ENCODE measurements around the gene SLC8A3. TPM values are rescaled to one million over a fixed set of nuclear protein-coding genes. Genes with fewer than 3 reads are reported as not detected.
A peak's percentile ranks its signal among the peaks of the same experiment; 100 is the strongest.

Gene SLC8A3
- total and polyA plus RNA-seq, 9 of the 15 experiments (the other 6 are each of a cell fraction or from before 2014, with no cell fraction given) = not detected

GRCh38 chr14:70020352-70021170, 168.2 kb downstream of the SLC8A3 start:
- POLR2A ChIA-PET = interaction anchor here (0.6 to 1.1 kb wide), 2 partner anchors 8 to 107 kb away, joined by 3 to 4 read pairs; no protein-coding TSS in a partner anchor
- in situ Hi-C loops (cut with MboI) = loop anchor here (10.0 kb wide), 2 partner anchors 206 to 286 kb away; no protein-coding TSS in a partner anchor
- 6% methylated on average over 6 of the region's 8 CpGs for WGBS (ENCODE audit: insufficient coverage, low coverage, missing lambda C conversion rate)

More at GRCh38 chr14:70020352-70021170, 168.2 kb downstream of the SLC8A3 start:
- Histone ChIP-seq H3K9me1 (ENCODE audit: control insufficient read depth, insufficient read depth, low read length) (no peaks in the 10 kb centered on the region), H3K4me1 (replicated peaks in 1 of 2; ENCODE audit: control insufficient read depth in 2 of 2, insufficient read depth in 2 of 2, low read length in 2 of 2) (no peaks in the 10 kb centered on the region), H3K4me3 (no peak overlapping the region), H4K20me1 (replicated peaks; ENCODE audit: control insufficient read depth, insufficient read depth, low read length) (no peaks in the 10 kb centered on the region), H3K79me2 (ENCODE audit: control insufficient read depth, insufficient read depth, low read length) (no peaks in the 10 kb centered on the region), H3K27me3 (ENCODE audit: control insufficient read depth in 2 of 2, insufficient read depth in 2 of 2, low read length in 2 of 2) (peaks cover 0 to 10% of the 10 kb centered on the region in 2 experiments; a peak in 1 of 5 replicates), H2AFZ (ENCODE audit: low read depth, low read length) (no peak overlapping the region), H3K9me3 (replicated peaks; ENCODE audit: control insufficient read depth, insufficient read depth, low read depth, low read length) (no peaks in the 10 kb centered on the region), H3K4me2 (ENCODE audit: insufficient read depth, low read length) (no peak overlapping the region), H3K36me3 (ENCODE audit: control insufficient read depth, insufficient read depth, low read length) (no peaks in the 10 kb centered on the region), H3K27ac (ENCODE audit: extremely low read depth, low read depth, low read length) (no peak overlapping the region), H3K9ac (ENCODE audit: insufficient read depth in 1 of 2, low read depth in 2 of 2, low read length in 2 of 2) (no peak overlapping the region)
- intact Hi-C loops (cut with micrococcal nuclease) = no loop called here
- DNase-seq (ENCODE audit: extremely low read depth in 1 of 4, low spot score in 3 of 4) (peak in 1 of 4 experiments; percentile 9), ATAC-seq (0 out of 3 replicates have a peak, but pooled peaks have one; percentile 27), FAIRE-seq (no peak)
- CTCF ChIA-PET (ENCODE audit: low intra/inter-chr PET ratio) = no interaction called here
- no TSS peak for BruUV-seq (replicated peaks)
- TF ChIP-seq ZNF239 (CRISPR knock-in tag; IDR thresholded peaks at IDR 0.05) (no peak), DEAF1 (CRISPR knock-in tag; IDR thresholded peaks at IDR 0.05) (no peak), E2F6 (IDR thresholded peaks at IDR 0.05; ENCODE audit: borderline replicate concordance in 1 of 2, extremely low read depth in 1 of 2, insufficient read depth in 1 of 2, insufficient read length in 1 of 2, low read depth in 1 of 2, low read length in 1 of 2, poor library complexity in 1 of 2, severe bottlenecking in 1 of 2) (peak in 1 of 2 experiments; percentile 31), MAX (CRISPR knock-in tag; IDR thresholded peaks at IDR 0.05) (no peak), ATF3 (IDR thresholded peaks at IDR 0.05) (0 out of 2 replicates have a peak, but pooled peaks have one; percentile 42), ATF3 (CRISPR knock-in tag; conservative IDR thresholded peaks at IDR 0.05) (no peak), JUND (IDR thresholded peaks at IDR 0.05; ENCODE audit: borderline replicate concordance, low read depth, low read length) (0 out of 2 replicates have a peak, but pooled peaks have one; percentile 11), JUND (tag; IDR thresholded peaks at IDR 0.05; ENCODE audit: borderline replicate concordance, low read depth, low read length) (0 out of 3 replicates have a peak, but pooled peaks have one; percentile 17)
